H1 (cell line): ENCODE results near the gene CLTCL1. TPM values are rescaled to one million over a fixed set of nuclear protein-coding genes. Genes with fewer than 3 reads are reported as not detected.

Experiments
- CTCF ChIA-PET: fragments of 300-600 bp; sonication (Branson Sonifier 250); formaldehyde crosslinking; loops from one replicate; lab custom pipeline; 2021; ENCODE audit not compliant: partially characterized antibody; lab: Charles Lee
- POLR2A ChIA-PET: fragments of 300-600 bp; sonication (Branson Sonifier 250); formaldehyde crosslinking; loops from one replicate; lab custom pipeline; 2021; ENCODE audit warnings: inconsistent platforms; ENCODE audit not compliant: partially characterized antibody; lab: Charles Lee
- DNase-seq, 2 experiments: peaks; one replicate each; pipeline versions ENCODE4 v3.0.0 to v3.0.0-alpha.2; 2010 to 2022; ENCODE audit warnings: low spot score in 2 of 2, low read depth in 1 of 2, mixed read lengths in 1 of 2
- FAIRE-seq: peaks from 2 replicates; lab custom pipeline; 2011; peaks lifted over from hg19 to GRCh38; lab: Jason Lieb, UNC
- H2AFZ ChIP-seq: 2 replicates; pipeline ENCODE4 v1.8.1; 2012; ENCODE audit warnings: low read length, inconsistent platforms
- H2AK5ac ChIP-seq: 2 replicates; pipeline ENCODE4 v1.6.1; 2013; ENCODE audit warnings: low read depth, low read length
- H2BK120ac ChIP-seq: replicated peaks from 2 replicates; pipeline ENCODE3; 2013; ENCODE audit warnings: low read depth, low read length, inconsistent platforms
- H2BK12ac ChIP-seq: 2 replicates; pipeline ENCODE4 v1.6.1; 2013; ENCODE audit warnings: low read depth, low read length
- H2BK15ac ChIP-seq: 2 replicates; pipeline ENCODE4 v1.6.1; 2013; ENCODE audit warnings: low read length
- H2BK20ac ChIP-seq: 2 replicates; pipeline ENCODE4 v1.6.1; 2013; ENCODE audit warnings: low read length
- H2BK5ac ChIP-seq: 2 replicates; pipeline ENCODE4 v1.6.1; 2013; ENCODE audit warnings: low read depth, low read length
- H3K14ac ChIP-seq: 2 replicates; pipeline ENCODE4 v1.6.1; 2013; ENCODE audit warnings: inconsistent platforms; ENCODE audit not compliant: insufficient read length
- H3K18ac ChIP-seq: 2 replicates; pipeline ENCODE4 v1.6.1; 2013; ENCODE audit warnings: low read length; ENCODE audit errors: extremely low read depth
- H3K23ac ChIP-seq: 2 replicates; pipeline ENCODE4 v1.6.1; 2013; ENCODE audit warnings: inconsistent platforms; ENCODE audit not compliant: insufficient read length
- H3K23me2 ChIP-seq: 2 replicates; pipeline ENCODE4 v1.6.1; 2013; ENCODE audit warnings: low read depth, low read length
- H3K27ac ChIP-seq: 2 replicates; pipeline ENCODE4 v1.6.1; 2011; ENCODE audit warnings: low read depth, low read length, inconsistent platforms
- H3K27me3 ChIP-seq, 4 experiments: replicated peaks in 1 of 4; 1 replicate in 1 of 4; 2 replicates in 3 of 4; pipeline versions ENCODE4 v1.6.1 to v1.8.1; 2011 to 2013; ENCODE audit warnings: low read length in 3 of 4, mild to moderate bottlenecking in 3 of 4, inconsistent platforms in 2 of 4, mixed read lengths in 2 of 4, moderate library complexity in 1 of 4; ENCODE audit not compliant: control insufficient read depth in 3 of 4, insufficient read depth in 3 of 4; ENCODE audit errors: extremely low read depth in 1 of 4
- H3K36me3 ChIP-seq, 4 experiments: 2 replicates each; pipeline versions ENCODE4 v1.6.1 to v1.8.1; 2011 to 2013; ENCODE audit warnings: mild to moderate bottlenecking in 4 of 4, low read length in 3 of 4, moderate library complexity in 2 of 4, control low read depth in 1 of 4, inconsistent platforms in 1 of 4; ENCODE audit not compliant: insufficient read depth in 4 of 4, control insufficient read depth in 2 of 4
- H3K4ac ChIP-seq: replicated peaks from 2 replicates; pipeline ENCODE3; 2013; ENCODE audit warnings: low read length, low read depth, mixed read lengths, inconsistent platforms; ENCODE audit not compliant: insufficient read length
- H3K4me1 ChIP-seq, 4 experiments: replicated peaks in 1 of 4; 1 replicate in 1 of 4; 2 replicates in 3 of 4; pipeline versions ENCODE4 v1.6.1 to v1.8.1; 2011 to 2013; ENCODE audit warnings: low read length in 3 of 4, inconsistent platforms in 2 of 4, mixed read lengths in 1 of 4; ENCODE audit not compliant: insufficient read depth in 4 of 4, control insufficient read depth in 3 of 4
- H3K4me2 ChIP-seq, 2 experiments: 2 replicates each; pipeline versions ENCODE4 v1.6.1 to v1.8.1; 2011 to 2013; ENCODE audit warnings: low read depth in 2 of 2, low read length in 2 of 2, control low read depth in 1 of 2, inconsistent platforms in 1 of 2, mild to moderate bottlenecking in 1 of 2; ENCODE audit not compliant: insufficient read depth in 1 of 2
- H3K4me3 ChIP-seq, 4 experiments: fragments of 200-600, 300-600 bp in 1 of 4; sonication (generic), shearing (Covaris generic), sonication (Bioruptor Twin) in 1 of 4; 2 replicates each; pipeline versions ENCODE4 v1.5.1 to v1.8.1; 2011 to 2016; ENCODE audit warnings: low read length in 4 of 4, low read depth in 3 of 4, control low read depth in 2 of 4, inconsistent platforms in 2 of 4, mild to moderate bottlenecking in 2 of 4, mixed read lengths in 1 of 4, moderate library complexity in 1 of 4; ENCODE audit not compliant: insufficient read depth in 2 of 4; ENCODE audit errors: extremely low read depth in 1 of 4
- H3K56ac ChIP-seq: replicated peaks from 2 replicates; pipeline ENCODE3; 2013; ENCODE audit warnings: low read depth, mild to moderate bottlenecking, mixed read lengths, low read length, inconsistent platforms; ENCODE audit not compliant: insufficient read length
- H3K79me1 ChIP-seq: 2 replicates; pipeline ENCODE4 v1.6.1; 2013; ENCODE audit warnings: low read depth, low read length, control low read depth
- H3K79me2 ChIP-seq, 2 experiments: 2 replicates each; pipeline versions ENCODE4 v1.6.1 to v1.8.1; 2012 to 2013; ENCODE audit warnings: low read length in 2 of 2, mild to moderate bottlenecking in 2 of 2, inconsistent platforms in 1 of 2; ENCODE audit not compliant: insufficient read depth in 2 of 2, control insufficient read depth in 1 of 2
- H3K9ac ChIP-seq, 4 experiments: replicated peaks in 1 of 4; 1 replicate in 1 of 4; 2 replicates in 3 of 4; pipeline versions ENCODE4 v1.6.1 to v1.8.1; 2011 to 2013; ENCODE audit warnings: low read depth in 3 of 4, low read length in 3 of 4, control low read depth in 2 of 4, mild to moderate bottlenecking in 2 of 4, moderate library complexity in 2 of 4, inconsistent platforms in 1 of 4; ENCODE audit errors: extremely low read depth in 1 of 4
- H3K9me3 ChIP-seq, 2 experiments: 2 replicates each; pipeline versions ENCODE4 v1.6.1 to v1.8.1; 2012 to 2013; ENCODE audit warnings: mild to moderate bottlenecking in 2 of 2, moderate library complexity in 2 of 2, control low read depth in 1 of 2, inconsistent platforms in 1 of 2, low read depth in 1 of 2, low read length in 1 of 2, mixed read lengths in 1 of 2; ENCODE audit not compliant: insufficient read depth in 2 of 2
- H4K20me1 ChIP-seq, 2 experiments: replicated peaks in 1 of 2; 2 replicates each; pipeline versions ENCODE3 to v1.8.1; 2011 to 2013; ENCODE audit warnings: inconsistent platforms in 2 of 2, low read length in 2 of 2, mild to moderate bottlenecking in 1 of 2; ENCODE audit not compliant: insufficient read depth in 2 of 2, control insufficient read depth in 1 of 2
- H4K5ac ChIP-seq: 2 replicates; pipeline ENCODE4 v1.6.1; 2013; ENCODE audit warnings: low read length, low read depth, mixed read lengths, inconsistent platforms; ENCODE audit not compliant: insufficient read length
- H4K8ac ChIP-seq: 2 replicates; pipeline ENCODE4 v1.8.0; 2013; ENCODE audit warnings: mild to moderate bottlenecking, moderate library complexity, low read length, inconsistent platforms; ENCODE audit not compliant: insufficient read depth; ENCODE audit errors: extremely low read depth
- H4K91ac ChIP-seq: replicated peaks from 2 replicates; pipeline ENCODE3; 2013; ENCODE audit warnings: low read length, mixed read lengths, inconsistent platforms; ENCODE audit not compliant: insufficient read length
- ASH2L ChIP-seq: fragments of 200-600, 300-600 bp; sonication (generic); IDR thresholded peaks from one replicate; pipeline ENCODE4 v1.7.1; 2017; ENCODE audit warnings: low read length
- CBX8 ChIP-seq: fragments of 300-800, 300-1000 bp; sonication (generic); IDR thresholded peaks from 2 replicates; pipeline ENCODE4 v1.7.1; 2016; ENCODE audit warnings: low read depth, low read length, borderline replicate concordance
- EZH2 ChIP-seq: fragments of 200-600 bp; sonication (generic); IDR thresholded peaks from 2 replicates; pipeline ENCODE4 v1.7.1; 2012; ENCODE audit warnings: low read depth, mild to moderate bottlenecking, moderate library complexity, low read length, inconsistent platforms; ENCODE audit not compliant: severe bottlenecking
- POU5F1 ChIP-seq: IDR thresholded peaks from 2 replicates; pipeline ENCODE4 v1.6.1; 2011; ENCODE audit warnings: low read depth, mild to moderate bottlenecking, low read length, moderate library complexity
- SIX5 ChIP-seq: IDR thresholded peaks from 2 replicates; pipeline ENCODE4 v1.6.1; 2011; ENCODE audit warnings: mild to moderate bottlenecking, low read depth, low read length
- SP2 ChIP-seq: IDR thresholded peaks from 2 replicates; pipeline ENCODE4 v1.6.1; 2012; ENCODE audit warnings: mild to moderate bottlenecking, low read length, inconsistent platforms
- SRF ChIP-seq: IDR thresholded peaks from 2 replicates; pipeline ENCODE4 v1.6.1; 2011; ENCODE audit warnings: mild to moderate bottlenecking, low read depth, low read length, moderate library complexity
- TBP ChIP-seq: IDR thresholded peaks from 2 replicates; pipeline ENCODE4 v1.6.1; 2011; ENCODE audit warnings: low read depth, low read length, improper control_type of control experiment
- TEAD4 ChIP-seq: IDR thresholded peaks from 2 replicates; pipeline ENCODE4 v1.6.1; 2012; ENCODE audit warnings: low read depth, low read length, inconsistent platforms, mixed read lengths
- USF2 ChIP-seq: IDR thresholded peaks from 2 replicates; pipeline ENCODE4 v1.6.1; 2011; ENCODE audit warnings: low read length, improper control_type of control experiment
- WGBS, 2 experiments: shearing (Covaris generic) in 1 of 2; methylation state at CpG; one replicate each; pipeline versions ENCODE4 v1.1.6 to v1.1.7; 2013 to 2015; ENCODE audit warnings: low lambda C conversion rate in 2 of 2, mixed read lengths in 2 of 2, inconsistent platforms in 1 of 2, low coverage in 1 of 2, missing lambda C conversion rate in 1 of 2; ENCODE audit not compliant: insufficient replicate concordance in 2 of 2, insufficient coverage in 1 of 2, insufficient read length in 1 of 2; ENCODE audit errors: extremely low coverage in 1 of 2, missing lambda C conversion rate in 1 of 2; 5-methylcytosine and 5-hydroxymethylcytosine counted together
- polyA plus RNA-seq, 7 experiments: library from polyadenylated mRNA; depleted of rRNA in 3 of 7; stranded (reverse) in 5 of 7; unstranded in 2 of 7; fragments of >200 nt in 5 of 7; fragments of 200-250 nt in 2 of 7; gene quantifications; 1 replicate in 5 of 7; 2 replicates in 1 of 7; 4 replicates in 1 of 7; pipeline versions ENCODE4 v1.2.1 to v1.2.3, GENCODE V29; 2011 to 2013; ENCODE audit warnings: missing spikeins in 2 of 7, mixed read lengths in 2 of 7
- total RNA-seq: library from RNA; stranded (reverse); fragmentation: NEBNext Ultra II Directional; extraction: Animal tissue kit (Norgen Biotek cat#: 25700); gene quantifications from 2 replicates; pipeline ENCODE4 v1.2.1, GENCODE V29; 2021

The CLTCL1 gene
- total and polyA plus RNA-seq, 2 of the 8 experiments (the other 6 are each of a cell fraction or from before 2014, with no cell fraction given), result 12.4 to 17.0 TPM

GRCh38 chr22:19169002-19169946 lies 122.2 kb downstream of the CLTCL1 start:
- Histone ChIP-seq H2BK12ac (0 out of 2 replicates have a peak overlapping the region, but pooled peaks have one; percentile 9), H3K18ac (peak overlapping the region; percentile 32), H3K23ac (no peak overlapping the region), H2AFZ (no peak overlapping the region), H2BK120ac (no peak overlapping the region), H3K27me3 (peaks cover 20 to 46% (median 38%) of the 10 kb centered on the region in 4 experiments), H3K9me3 (no peaks in the 10 kb centered on the region), H3K79me2 (peaks cover 5 to 23% of the 10 kb centered on the region in 2 experiments; a peak in 3 of 4 replicates), H2BK20ac (no peak overlapping the region), H2AK5ac (no peak overlapping the region), H2BK15ac (0 out of 2 replicates have a peak overlapping the region, but pooled peaks have one; percentile 61), H3K4me2 (peak overlapping the region; percentile 73 to 95), H3K9ac (peak overlapping the region in 1 of 4 experiments; percentile 2; a peak in 1 of 7 replicates), H3K23me2 (peaks cover 10% of the 10 kb centered on the region), H2BK5ac (no peak overlapping the region), H4K8ac (peak overlapping the region; percentile 69; the same call in 1 of the 2 replicates), H3K14ac (no peak overlapping the region), H4K5ac (no peak overlapping the region), H3K4me3 (peak overlapping the region; percentile 20 to 57 (median 34); a peak in 7 of 8 replicates), H3K4me1 (peaks cover 0 to 25% (median 18%) of the 10 kb centered on the region in 4 experiments; a peak in 6 of 7 replicates), H3K36me3 (no peaks in the 10 kb centered on the region; a peak in 1 of 8 replicates), H3K4ac (no peak overlapping the region), H3K27ac (no peak overlapping the region), H3K56ac (peak overlapping the region; percentile 18), H4K91ac (peak overlapping the region; percentile 59), H3K79me1 (peaks cover 15% of the 10 kb centered on the region), H4K20me1 (peaks cover 2 to 19% of the 10 kb centered on the region in 2 experiments)
- ChIA-PET POLR2A (interaction anchor here (0.7 to 2.2 kb wide), 4 partner anchors 8 to 180 kb away, joined by 3 to 9 read pairs (median 4); partner anchors contain the start of gene SLC25A1), CTCF (interaction anchor here (0.9 to 2.2 kb wide), 6 partner anchors 18 to 133 kb away, joined by 3 to 10 read pairs (median 4); partner anchors contain the start of gene ESS2)
- DNase-seq, result peak in 1 of 2 experiments; percentile 68
- no peak for FAIRE-seq
- 25% methylated on average over 45 of the region's 58 CpGs; no CpG with 5 or more reads in 1 of the 2 experiments for WGBS, 2 experiments
- no peak for TF ChIP-seq SP2
- TF ChIP-seq ASH2L, result peak; percentile 60
- no peak for TF ChIP-seq POU5F1
- TF ChIP-seq EZH2, result peak; percentile 73
- no peak for TF ChIP-seq SRF
- no peak for TF ChIP-seq TEAD4
- TF ChIP-seq TBP, result no peak
- TF ChIP-seq CBX8, result no peak
- no peak for TF ChIP-seq SIX5
- TF ChIP-seq USF2, result no peak
